Ovary (tissue), 9 donors: ENCODE data around the gene ARSA. TPM values are rescaled to one million over a fixed set of nuclear protein-coding genes. Genes with fewer than 3 reads are reported as not detected.

Experiments
- DNase-seq, 5 donors: peaks; one replicate each; pipeline ENCODE4 v3.0.0-alpha.2; 2019 to 2020
- H3K27ac ChIP-seq, 2 donors: fragments of 200-600 bp; one replicate each; pipeline versions ENCODE4 v1.5.1 to v1.8.0; 2019 to 2022
- H3K27me3 ChIP-seq: fragments of 200-600 bp; one replicate; pipeline ENCODE4 v1.8.0; 2022
- H3K36me3 ChIP-seq: fragments of 200-600 bp; sonication (generic); one replicate; pipeline ENCODE4 v1.5.1; 2019
- H3K4me1 ChIP-seq: one replicate; pipeline ENCODE4 v1.8.1; 2013; ENCODE audit warnings: mild to moderate bottlenecking, moderate library complexity; ENCODE audit not compliant: insufficient read depth
- H3K4me3 ChIP-seq: fragments of 200-600 bp; sonication (generic); one replicate; pipeline ENCODE4 v1.5.1; 2017
- H3K9me3 ChIP-seq, 2 donors: fragments of 200-600 bp in 1 of 2; sonication (generic) in 1 of 2; one replicate each; pipeline versions ENCODE4 v1.5.1 to v1.8.1; 2013 to 2019; ENCODE audit warnings: mild to moderate bottlenecking in 1 of 2, moderate library complexity in 1 of 2
- EP300 ChIP-seq: sonication (generic); formaldehyde crosslinking; IDR thresholded peaks from one replicate; pipeline ENCODE4 v1.6.1; 2017; ENCODE audit warnings: antibody characterized with exemption
- POLR2A ChIP-seq: fragments of 450-650 bp; IDR thresholded peaks from one replicate; pipeline ENCODE4 v1.6.1; 2017; ENCODE audit warnings: antibody characterized with exemption, mild to moderate bottlenecking, moderate library complexity
- WGBS, 3 donors: extraction: QIAGEN DNeasy Blood & Tissue Kit in 1 of 3; methylation state at CpG; one replicate each; pipeline versions ENCODE4 v1.1.5 to v1.1.7; 2013 to 2017; 5-methylcytosine and 5-hydroxymethylcytosine counted together
- intact Hi-C, 4 donors: fragments of 100-400 bp; cut with DNase I; formaldehyde crosslinking; loops; one replicate each; pipeline versions ENCODE4 v1.11.0 to v1.15.1; 2022 to 2023
- polyA plus RNA-seq, 2 donors: library from polyadenylated mRNA; stranded (reverse); fragments of 200-250 nt in 1 of 2; fragments of 350-450 nt in 1 of 2; fragmentation: Illumina TruSeq in 1 of 2; extraction: RNeasy Lipid Tissue Mini Kit (QIAGEN cat#74804) in 1 of 2; gene quantifications; one replicate each; pipeline ENCODE4 v1.2.3, GENCODE V29; 2013 to 2014
- small RNA-seq: library from RNA; depleted of rRNA; stranded (forward); fragments of <200 nt; gene quantifications from one replicate; pipeline ENCODE3, GENCODE V24; 2016
- total RNA-seq, 7 donors: library from RNA; depleted of rRNA in 2 of 7; stranded (reverse); fragments of >200 nt in 2 of 7; fragmentation: NEBNext Ultra II Directional in 3 of 7; extraction: Animal tissue kit (Norgen Biotek cat#: 25700) in 3 of 7; gene quantifications; one replicate each; pipeline versions ENCODE4 v1.1.0 to v1.2.4, GENCODE V29; 2016 to 2023
- TF ChIP-seq, protein P1 (sequence below), 3 donors: fragments of 450-650 bp in 2 of 3; fragments of 200-600 bp in 1 of 3; IDR thresholded peaks; one replicate each; pipeline versions ENCODE4 v1.5.1 to v1.8.0; 2016 to 2022; ENCODE audit warnings: antibody characterized with exemption in 3 of 3, mild to moderate bottlenecking in 1 of 3
- donor health status: DM: no; HTN: no; CAD: no; lungs with moderate emphysema.
- donor health status: DM: no; HTN: no; CAD: no.
- donor health status: Bipolar disorder and iron deficiency.
- donor health status: DM: yes; HTN: yes; CAD: no.
- donor health status: DM: no; HTN: no; CAD: no.
- donor health status: DM: yes; HTN: yes; CAD: no.

The ARSA gene
- total and polyA plus RNA-seq, 9 donors, result 2.1 to 51.6 (median 13.1) TPM

DNA sequence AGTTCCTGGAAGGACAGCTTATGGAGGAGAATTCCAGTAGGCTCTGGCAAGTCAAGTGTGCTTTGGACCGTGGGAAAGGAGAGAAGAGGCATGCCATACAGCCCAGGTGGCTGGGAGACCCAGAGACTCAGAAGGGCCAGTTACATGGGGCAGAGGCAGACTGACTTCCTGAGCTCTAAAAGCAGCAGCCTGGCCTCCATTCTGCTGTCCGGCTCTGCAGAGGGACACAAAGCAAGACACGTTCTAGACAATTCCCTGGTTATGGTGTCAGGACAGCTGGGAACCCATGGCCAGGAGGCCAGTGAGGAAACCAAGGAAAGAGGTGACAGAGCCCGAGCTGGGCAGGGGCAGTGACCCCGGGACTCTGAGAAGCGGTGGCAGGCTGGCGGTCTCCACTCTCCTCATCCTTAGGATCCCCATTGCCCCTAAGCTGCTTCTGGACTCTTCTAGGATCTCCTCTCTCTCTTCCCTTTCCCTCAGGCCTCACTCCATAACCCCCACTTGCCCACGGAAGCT, 52.5 kb downstream of the ARSA start:
- no peaks in the 10 kb centered on the region for H3K36me3 ChIP-seq
- WGBS, 3 donors, result 72 to 80% (median 77%) methylated on average over 8 of the region's 8 CpGs
- intact Hi-C loops, result no loop called here
- H3K27me3 ChIP-seq, result no peaks in the 10 kb centered on the region
- peaks cover 9% of the 10 kb centered on the region for H3K4me1 ChIP-seq
- no peaks in the 10 kb centered on the region for H3K9me3 ChIP-seq
- no peak for TF ChIP-seq EP300
- TF ChIP-seq POLR2A, result no peak
- TF ChIP-seq, protein P1, sequence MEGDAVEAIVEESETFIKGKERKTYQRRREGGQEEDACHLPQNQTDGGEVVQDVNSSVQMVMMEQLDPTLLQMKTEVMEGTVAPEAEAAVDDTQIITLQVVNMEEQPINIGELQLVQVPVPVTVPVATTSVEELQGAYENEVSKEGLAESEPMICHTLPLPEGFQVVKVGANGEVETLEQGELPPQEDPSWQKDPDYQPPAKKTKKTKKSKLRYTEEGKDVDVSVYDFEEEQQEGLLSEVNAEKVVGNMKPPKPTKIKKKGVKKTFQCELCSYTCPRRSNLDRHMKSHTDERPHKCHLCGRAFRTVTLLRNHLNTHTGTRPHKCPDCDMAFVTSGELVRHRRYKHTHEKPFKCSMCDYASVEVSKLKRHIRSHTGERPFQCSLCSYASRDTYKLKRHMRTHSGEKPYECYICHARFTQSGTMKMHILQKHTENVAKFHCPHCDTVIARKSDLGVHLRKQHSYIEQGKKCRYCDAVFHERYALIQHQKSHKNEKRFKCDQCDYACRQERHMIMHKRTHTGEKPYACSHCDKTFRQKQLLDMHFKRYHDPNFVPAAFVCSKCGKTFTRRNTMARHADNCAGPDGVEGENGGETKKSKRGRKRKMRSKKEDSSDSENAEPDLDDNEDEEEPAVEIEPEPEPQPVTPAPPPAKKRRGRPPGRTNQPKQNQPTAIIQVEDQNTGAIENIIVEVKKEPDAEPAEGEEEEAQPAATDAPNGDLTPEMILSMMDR (IDR thresholded peaks at IDR 0.05), result no peak
- no peak for DNase-seq
- no peak overlapping the region for H3K27ac ChIP-seq
- no peak overlapping the region for H3K4me3 ChIP-seq

Small RNA genes lying within 50 kb of the gene (small RNA-seq; reads per million reads assigned to genes)
- not detected for gene RF00019

Other genes starting within 250 kb of the ARSA start
- 10 to 100 TPM; 25.6 to 86.0 (median 65.1) TPM for gene SBF1, start 153.1 kb downstream of the ARSA start, total RNA-seq
- gene SBF1, start 153.1 kb downstream of the ARSA start, polyA plus RNA-seq, result 10 to 100 TPM in 1 of 2 donors, 1 to 10 TPM in 1; 1.9 to 36.7 TPM
- gene ADM2, start 146.6 kb downstream of the ARSA start, total RNA-seq, result 1 to 10 TPM in 1 of 7 donors, under 1 TPM in 3, not detected in 3; 0.11 to 2.6 (median 0.21) TPM
- gene ADM2, start 146.6 kb downstream of the ARSA start, polyA plus RNA-seq, result under 1 TPM; 0.01 to 0.03 TPM
- gene MIOX, start 141.3 kb downstream of the ARSA start, total RNA-seq, result under 1 TPM in 1 of 7 donors, not detected in 6; 0.20 TPM
- gene MIOX, start 141.3 kb downstream of the ARSA start, polyA plus RNA-seq, result not detected
- 10 to 100 TPM; 43.6 to 76.6 (median 60.9) TPM for gene LMF2, start 120.5 kb downstream of the ARSA start, total RNA-seq
- 10 to 100 TPM in 1 of 2 donors, 1 to 10 TPM in 1; 1.5 to 52.3 TPM for gene LMF2, start 120.5 kb downstream of the ARSA start, polyA plus RNA-seq
- gene NCAPH2, start 119.9 kb downstream of the ARSA start, total RNA-seq, result 10 to 100 TPM; 37.1 to 61.5 (median 53.7) TPM
- gene NCAPH2, start 119.9 kb downstream of the ARSA start, polyA plus RNA-seq, result 10 to 100 TPM; 11.5 to 49.0 TPM
- 1 to 10 TPM in 2 of 7 donors, under 1 TPM in 2, not detected in 3; 0.73 to 5.1 (median 2.6) TPM for gene SCO2, start 102.6 kb downstream of the ARSA start, total RNA-seq
- under 1 TPM in 1 of 2 donors, not detected in 1; 0.75 TPM for gene SCO2, start 102.6 kb downstream of the ARSA start, polyA plus RNA-seq
- gene TYMP, start 98.1 kb downstream of the ARSA start, total RNA-seq, result 10 to 100 TPM in 5 of 7 donors, 1 to 10 TPM in 2; 6.6 to 72.4 (median 15.9) TPM
- 1 to 10 TPM; 2.7 to 8.4 TPM for gene TYMP, start 98.1 kb downstream of the ARSA start, polyA plus RNA-seq
- under 1 TPM in 5 of 7 donors, not detected in 2; 0.10 to 0.12 (median 0.10) TPM for gene KLHDC7B, start 82.3 kb downstream of the ARSA start, total RNA-seq
- gene KLHDC7B, start 82.3 kb downstream of the ARSA start, polyA plus RNA-seq, result under 1 TPM; 0.04 to 0.13 TPM
- not detected for gene SYCE3, start 65.2 kb downstream of the ARSA start, total RNA-seq
- not detected for gene SYCE3, start 65.2 kb downstream of the ARSA start, polyA plus RNA-seq
- gene CPT1B, start 49.7 kb downstream of the ARSA start, total RNA-seq, result 10 to 100 TPM in 1 of 7 donors, 1 to 10 TPM in 6; 3.6 to 10.6 (median 5.2) TPM
- 1 to 10 TPM; 2.5 to 4.2 TPM for gene CPT1B, start 49.7 kb downstream of the ARSA start, polyA plus RNA-seq
- 10 to 100 TPM; 34.9 to 73.2 (median 48.8) TPM for gene CHKB, start 45.3 kb downstream of the ARSA start, total RNA-seq
- 10 to 100 TPM; 42.2 to 44.2 TPM for gene CHKB, start 45.3 kb downstream of the ARSA start, polyA plus RNA-seq
- 10 to 100 TPM in 4 of 7 donors, 1 to 10 TPM in 3; 5.0 to 28.4 (median 13.2) TPM for gene MAPK8IP2, start 27.4 kb downstream of the ARSA start, total RNA-seq
- 1 to 10 TPM; 1.1 to 6.0 TPM for gene MAPK8IP2, start 27.4 kb downstream of the ARSA start, polyA plus RNA-seq
- gene SHANK3, start 44.7 kb upstream of the ARSA start, total RNA-seq, result 10 to 100 TPM in 2 of 7 donors, 1 to 10 TPM in 5; 2.6 to 23.2 (median 6.2) TPM
- 1 to 10 TPM; 2.7 to 9.8 TPM for gene SHANK3, start 44.7 kb upstream of the ARSA start, polyA plus RNA-seq
- 1 to 10 TPM in 1 of 7 donors, under 1 TPM in 2, not detected in 4; 0.25 to 1.3 (median 0.64) TPM for gene ACR, start 110.1 kb upstream of the ARSA start, total RNA-seq
- under 1 TPM; 0.33 TPM for gene ACR, start 110.1 kb upstream of the ARSA start, polyA plus RNA-seq
- 10 to 100 TPM; 15.6 to 50.8 (median 28.4) TPM for gene RABL2B, start 155.5 kb upstream of the ARSA start, total RNA-seq
- gene RABL2B, start 155.5 kb upstream of the ARSA start, polyA plus RNA-seq, result 10 to 100 TPM; 20.1 to 37.2 TPM